ENCODE data around the gene RBM10.

The RBM10 gene

GRCh38 chrX:47143894-47144625, 961 bp upstream of the RBM10 start:
- no peak for TF ChIP-seq ZNF274 (IDR thresholded peaks at IDR 0.05; ENCODE audit: low read depth, low read length)
- peak overlapping the region; percentile 89 for H3K4me3 ChIP-seq (ENCODE audit: low read length)

- TF ChIP-seq ZNF274 (IDR thresholded peaks at IDR 0.05; ENCODE audit: low read depth, low read length), result no peak
- H3K4me3 ChIP-seq (ENCODE audit: low read length), result peak overlapping the region; percentile 88
These were observed 537 bp downstream of the RBM10 start for GRCh38 chrX:47145395-47146120.

- peak overlapping the region; percentile 88 for H3K4me3 ChIP-seq (ENCODE audit: low read length)
- TF ChIP-seq ZNF274 (IDR thresholded peaks at IDR 0.05; ENCODE audit: low read depth, low read length), result no peak
These were observed 1.3 kb downstream of the RBM10 start for GRCh38 chrX:47146121-47146935.

GRCh38 chrX:47146936-47147859, 2.2 kb downstream of the RBM10 start:
- H3K4me3 ChIP-seq (ENCODE audit: low read length), result peak overlapping the region; percentile 88; the same call in 1 of the 2 replicates
- TF ChIP-seq ZNF274 (IDR thresholded peaks at IDR 0.05; ENCODE audit: low read depth, low read length), result no peak

GRCh38 chrX:47148946-47149345, 3.9 kb downstream of the RBM10 start:
- no peak for TF ChIP-seq ZNF274 (IDR thresholded peaks at IDR 0.05; ENCODE audit: low read depth, low read length)
- H3K4me3 ChIP-seq (ENCODE audit: low read length), result no peak overlapping the region

- no peak for TF ChIP-seq ZNF274 (IDR thresholded peaks at IDR 0.05; ENCODE audit: low read depth, low read length)
- H3K4me3 ChIP-seq (ENCODE audit: low read length), result no peak overlapping the region
These were observed 6.4 kb downstream of the RBM10 start for GRCh38 chrX:47151435-47151834.

GRCh38 chrX:47156611-47157520, 11.8 kb downstream of the RBM10 start:
- no peak for TF ChIP-seq ZNF274 (IDR thresholded peaks at IDR 0.05; ENCODE audit: low read depth, low read length)

GRCh38 chrX:47158131-47158530, 13.1 kb downstream of the RBM10 start:
- no peak overlapping the region for H3K4me3 ChIP-seq (ENCODE audit: low read length)
- no peak for TF ChIP-seq ZNF274 (IDR thresholded peaks at IDR 0.05; ENCODE audit: low read depth, low read length)

More at GRCh38 chrX:47156611-47157520, 11.8 kb downstream of the RBM10 start:
- H3K4me3 ChIP-seq (ENCODE audit: low read length), result no peak overlapping the region

GRCh38 chrX:47158781-47159180, 13.8 kb downstream of the RBM10 start:
- H3K4me3 ChIP-seq (ENCODE audit: low read length), result no peak overlapping the region
- TF ChIP-seq ZNF274 (IDR thresholded peaks at IDR 0.05; ENCODE audit: low read depth, low read length), result no peak

GRCh38 chrX:47160781-47161180, 15.8 kb downstream of the RBM10 start:
- no peak for TF ChIP-seq ZNF274 (IDR thresholded peaks at IDR 0.05; ENCODE audit: low read depth, low read length)
- no peak overlapping the region for H3K4me3 ChIP-seq (ENCODE audit: low read length)

- H3K4me3 ChIP-seq (ENCODE audit: low read length), result no peak overlapping the region
- TF ChIP-seq ZNF274 (IDR thresholded peaks at IDR 0.05; ENCODE audit: low read depth, low read length), result no peak
These were observed 18.0 kb downstream of the RBM10 start for GRCh38 chrX:47162927-47163583.

GRCh38 chrX:47164420-47164819, 19.4 kb downstream of the RBM10 start:
- H3K4me3 ChIP-seq (ENCODE audit: low read length), result no peak overlapping the region
- no peak for TF ChIP-seq ZNF274 (IDR thresholded peaks at IDR 0.05; ENCODE audit: low read depth, low read length)

All from GM08714 (cell line).